IPS-15b (cell line): ENCODE results near the gene TERT.
"Not testable (repeated sequence)": the region's sequence is repeated elsewhere in the genome, so short reads cannot be mapped to it uniquely, and the experiment has no call there.

Source experiments
- H3K27me3 ChIP-seq: one replicate; pipeline ENCODE4 v1.6.1; 2013; ENCODE audit warnings: low read length; ENCODE audit not compliant: control insufficient read depth, insufficient read depth
- H3K36me3 ChIP-seq: one replicate; pipeline ENCODE4 v1.6.1; 2013; ENCODE audit warnings: low read length; ENCODE audit not compliant: control insufficient read depth, insufficient read depth
- H3K4me1 ChIP-seq: one replicate; pipeline ENCODE4 v1.6.1; 2013; ENCODE audit warnings: mild to moderate bottlenecking, low read length; ENCODE audit not compliant: control insufficient read depth, insufficient read depth
- H3K4me3 ChIP-seq: one replicate; pipeline ENCODE4 v1.5.1; 2013; ENCODE audit warnings: low read depth, low read length
- H3K9ac ChIP-seq: one replicate; pipeline ENCODE4 v1.6.1; 2013; ENCODE audit warnings: low read depth, mild to moderate bottlenecking, low read length
- H3K9me3 ChIP-seq: one replicate; pipeline ENCODE4 v1.6.1; 2013; ENCODE audit warnings: mild to moderate bottlenecking, low read length; ENCODE audit not compliant: control insufficient read depth, insufficient read depth

Gene TERT

DNA sequence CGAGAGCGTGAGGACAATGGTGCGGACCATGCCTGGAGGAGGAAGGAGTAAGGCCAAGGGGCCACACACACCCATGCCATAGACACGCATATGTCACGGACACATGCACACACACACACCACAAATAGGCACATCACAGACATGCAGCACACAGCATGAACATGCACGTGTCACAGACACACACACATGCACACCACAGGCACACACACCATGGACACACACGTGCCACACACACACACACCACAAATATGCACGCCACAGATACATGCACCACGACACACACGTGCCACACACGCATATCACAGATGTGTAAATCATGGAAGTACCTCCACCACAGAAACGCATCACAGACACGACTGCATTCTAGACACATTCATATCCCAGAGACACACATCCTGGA, 16.7 kb downstream of the TERT start:
- peaks cover 27% of the 10 kb centered on the region for H3K36me3 ChIP-seq
- H3K4me1 ChIP-seq, result no peaks in the 10 kb centered on the region
- H3K9me3 ChIP-seq, result no peaks in the 10 kb centered on the region
- no peaks in the 10 kb centered on the region for H3K27me3 ChIP-seq
- H3K4me3 ChIP-seq, result no peak overlapping the region
- H3K9ac ChIP-seq, result no peak overlapping the region

- Histone ChIP-seq H3K9ac (no peak overlapping the region), H3K36me3 (peaks cover 24% of the 10 kb centered on the region), H3K4me1 (no peaks in the 10 kb centered on the region), H3K9me3 (no peaks in the 10 kb centered on the region), H3K27me3 (no peaks in the 10 kb centered on the region), H3K4me3 (no peak overlapping the region)
Measured at GRCh38 chr5:1277781-1278180, 17.1 kb downstream of the TERT start.

DNA sequence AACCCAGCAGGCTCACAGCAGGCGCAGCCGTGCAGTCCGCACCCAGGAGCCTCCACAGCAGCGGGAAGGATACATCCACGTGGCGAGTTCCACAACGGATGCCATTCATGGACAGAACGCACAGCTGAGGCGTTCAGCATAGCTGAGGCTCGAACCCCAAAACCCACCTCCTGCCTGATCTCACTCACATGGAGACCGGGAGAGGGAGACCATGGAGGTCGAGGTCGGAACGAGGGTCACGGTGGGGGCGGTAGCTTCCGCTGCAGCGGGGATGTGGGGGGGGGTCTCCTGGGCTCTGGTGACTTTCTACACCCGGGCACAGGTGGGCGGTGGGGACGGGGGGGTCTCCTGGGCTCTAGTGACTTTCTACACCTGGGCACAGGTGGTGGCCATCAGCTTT, 17.5 kb downstream of the TERT start:
- H3K4me1 ChIP-seq, result no peaks in the 10 kb centered on the region
- H3K36me3 ChIP-seq, result peaks cover 20% of the 10 kb centered on the region
- no peaks in the 10 kb centered on the region for H3K27me3 ChIP-seq
- H3K9ac ChIP-seq, result no peak overlapping the region
- no peak overlapping the region for H3K4me3 ChIP-seq
- H3K9me3 ChIP-seq, result no peaks in the 10 kb centered on the region

DNA sequence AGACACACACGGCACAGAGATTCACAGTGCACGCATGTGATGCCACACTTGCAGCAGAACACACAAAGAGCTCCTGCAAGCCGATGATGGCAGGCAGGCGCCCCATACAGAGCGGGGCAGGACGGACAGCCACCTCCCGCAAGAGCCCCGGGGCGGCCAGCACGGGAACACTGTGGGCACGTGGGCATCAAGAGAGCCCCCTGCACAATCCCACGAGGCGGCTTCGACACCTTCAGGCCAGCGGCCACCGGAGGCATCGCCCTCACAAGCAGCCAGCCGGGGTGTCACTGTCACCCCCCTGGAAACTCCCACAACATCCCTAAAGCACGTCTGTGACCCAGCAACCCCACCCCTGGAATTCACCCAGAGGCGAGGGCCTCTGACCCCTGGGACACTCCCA, 17.9 kb downstream of the TERT start:
- no peaks in the 10 kb centered on the region for H3K9me3 ChIP-seq
- peaks cover 19% of the 10 kb centered on the region for H3K36me3 ChIP-seq
- no peak overlapping the region for H3K4me3 ChIP-seq
- H3K9ac ChIP-seq, result no peak overlapping the region
- no peaks in the 10 kb centered on the region for H3K4me1 ChIP-seq
- H3K27me3 ChIP-seq, result no peaks in the 10 kb centered on the region

GRCh38 chr5:1275397-1276391, 19.2 kb downstream of the TERT start:
- not testable (repeated sequence) for H3K27me3 ChIP-seq, H3K4me3 ChIP-seq, H3K9me3 ChIP-seq, H3K4me1 ChIP-seq, H3K9ac ChIP-seq
- H3K36me3 ChIP-seq, result peaks cover 22% of the 10 kb centered on the region

GRCh38 chr5:1274471-1274870, 20.4 kb downstream of the TERT start:
- Histone ChIP-seq H3K4me3 (no peak overlapping the region), H3K36me3 (peaks cover 20% of the 10 kb centered on the region), H3K9ac (no peak overlapping the region), H3K4me1 (no peaks in the 10 kb centered on the region), H3K9me3 (no peaks in the 10 kb centered on the region), H3K27me3 (no peaks in the 10 kb centered on the region)

DNA sequence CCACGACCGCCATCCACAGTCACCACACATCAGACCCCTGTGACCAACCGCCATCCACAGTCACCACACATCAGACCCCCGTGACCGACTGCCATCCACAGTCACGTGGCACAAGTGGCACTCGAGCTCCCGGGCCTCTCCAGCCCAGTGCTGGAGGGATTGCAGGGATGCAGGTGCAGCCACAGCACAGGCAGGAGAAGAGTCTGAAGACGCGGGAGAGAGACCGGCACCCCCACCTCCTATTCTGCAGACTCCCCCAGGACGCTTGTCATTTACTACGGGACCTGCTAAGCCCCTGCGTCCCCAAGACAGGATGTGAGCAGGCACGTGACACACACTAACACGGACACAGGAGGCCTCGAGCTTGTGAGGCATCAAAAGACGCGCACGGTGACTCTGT, 21.1 kb downstream of the TERT start:
- no peaks in the 10 kb centered on the region for H3K4me1 ChIP-seq
- no peak overlapping the region for H3K9ac ChIP-seq
- H3K9me3 ChIP-seq, result no peaks in the 10 kb centered on the region
- peaks cover 18% of the 10 kb centered on the region for H3K36me3 ChIP-seq
- no peak overlapping the region for H3K4me3 ChIP-seq
- no peaks in the 10 kb centered on the region for H3K27me3 ChIP-seq

DNA sequence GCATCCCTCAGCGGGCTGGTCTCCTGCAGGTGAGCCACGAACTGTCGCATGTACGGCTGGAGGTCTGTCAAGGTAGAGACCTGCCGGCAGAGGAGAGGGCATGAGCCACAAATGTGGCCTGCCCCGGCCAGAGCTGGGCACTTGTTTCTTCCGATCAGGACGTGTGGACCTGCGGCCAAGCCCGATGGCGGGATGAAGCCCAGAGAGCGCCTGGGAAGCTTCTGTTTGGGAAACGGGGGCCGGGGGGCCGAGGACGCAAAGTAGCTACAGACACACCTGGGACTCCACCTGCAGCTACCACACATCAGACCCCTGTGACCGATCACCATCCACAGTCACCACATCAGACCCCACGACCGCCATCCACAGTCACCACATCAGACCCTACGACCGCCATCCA, 22.7 kb downstream of the TERT start:
- peaks cover 16% of the 10 kb centered on the region for H3K36me3 ChIP-seq
- no peaks in the 10 kb centered on the region for H3K27me3 ChIP-seq
- no peaks in the 10 kb centered on the region for H3K4me1 ChIP-seq
- H3K9ac ChIP-seq, result no peak overlapping the region
- no peak overlapping the region for H3K4me3 ChIP-seq
- H3K9me3 ChIP-seq, result no peaks in the 10 kb centered on the region

DNA sequence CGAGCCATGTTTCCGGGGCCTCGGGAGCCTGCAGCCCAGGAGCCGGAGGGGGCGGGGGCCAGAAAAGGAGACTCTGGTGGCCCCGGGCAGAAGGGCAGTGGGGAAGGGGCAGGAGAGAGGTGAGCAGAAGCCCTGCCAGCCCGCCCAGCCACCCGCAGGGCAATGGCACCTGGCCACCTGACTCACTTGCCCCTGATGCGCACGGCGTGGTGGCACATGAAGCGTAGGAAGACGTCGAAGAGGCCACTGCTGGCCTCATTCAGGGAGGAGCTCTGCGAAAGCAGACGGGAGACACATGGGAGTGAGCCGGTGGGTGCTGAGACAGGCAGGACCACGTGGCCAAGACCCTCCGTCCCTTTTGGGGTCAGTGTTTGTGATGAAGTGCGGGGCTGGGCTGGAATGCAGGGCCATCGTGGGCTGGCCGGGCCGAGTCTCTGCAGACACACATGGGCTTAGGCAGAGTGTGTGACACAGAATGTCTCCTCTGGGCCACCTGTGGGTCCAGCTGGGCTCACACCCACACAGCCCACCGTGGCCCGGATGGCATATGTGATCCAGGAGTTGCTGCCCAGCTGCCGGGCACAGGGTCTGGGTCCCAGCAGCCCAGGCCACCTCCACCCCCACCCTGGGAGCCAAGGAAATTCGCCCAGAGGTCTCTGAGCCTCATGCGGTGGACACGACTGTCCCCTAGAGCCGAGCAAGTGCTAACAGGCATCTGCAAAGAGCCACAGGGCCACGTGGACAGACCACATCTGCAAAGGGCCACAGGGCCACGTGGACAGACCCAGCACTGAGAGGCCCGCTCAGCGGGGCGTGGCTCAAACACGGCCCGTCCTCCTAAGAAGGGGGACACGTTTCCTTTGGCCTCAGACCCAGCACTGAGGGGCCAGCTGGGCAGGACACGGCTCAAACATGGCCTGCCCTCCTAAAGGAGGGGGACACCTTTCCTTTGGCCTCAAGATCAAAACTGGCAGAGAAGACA, 23.6 kb downstream of the TERT start:
- peaks cover 17% of the 10 kb centered on the region for H3K36me3 ChIP-seq

DNA sequence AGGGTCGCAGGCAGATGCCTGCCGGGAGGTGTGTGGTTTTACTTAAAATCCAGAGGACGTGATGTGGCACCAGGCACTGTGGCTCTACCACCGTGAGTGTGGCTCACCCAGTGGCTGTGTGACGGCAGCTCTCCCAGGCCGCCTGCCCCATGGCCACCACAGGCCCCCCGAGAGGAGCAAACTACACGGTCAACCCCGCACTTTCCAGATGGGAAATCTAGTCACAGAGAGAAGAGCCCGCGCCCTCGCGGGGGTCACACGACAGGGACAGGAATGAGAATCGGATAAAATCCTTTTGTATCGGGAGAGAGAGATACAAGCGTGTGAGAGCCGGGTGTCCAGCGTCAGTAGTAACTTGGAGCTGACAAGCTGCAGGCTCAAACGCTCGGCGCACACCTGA, 24.4 kb downstream of the TERT start:
- Histone ChIP-seq H3K27me3 (no peaks in the 10 kb centered on the region), H3K9me3 (no peaks in the 10 kb centered on the region), H3K4me3 (no peak overlapping the region), H3K36me3 (peaks cover 22% of the 10 kb centered on the region), H3K4me1 (no peaks in the 10 kb centered on the region), H3K9ac (no peak overlapping the region)

More for the DNA sequence above, 23.6 kb downstream of the TERT start:
- H3K4me3 ChIP-seq, result no peak overlapping the region
- no peaks in the 10 kb centered on the region for H3K9me3 ChIP-seq
- no peaks in the 10 kb centered on the region for H3K4me1 ChIP-seq
- no peak overlapping the region for H3K9ac ChIP-seq
- no peaks in the 10 kb centered on the region for H3K27me3 ChIP-seq

DNA sequence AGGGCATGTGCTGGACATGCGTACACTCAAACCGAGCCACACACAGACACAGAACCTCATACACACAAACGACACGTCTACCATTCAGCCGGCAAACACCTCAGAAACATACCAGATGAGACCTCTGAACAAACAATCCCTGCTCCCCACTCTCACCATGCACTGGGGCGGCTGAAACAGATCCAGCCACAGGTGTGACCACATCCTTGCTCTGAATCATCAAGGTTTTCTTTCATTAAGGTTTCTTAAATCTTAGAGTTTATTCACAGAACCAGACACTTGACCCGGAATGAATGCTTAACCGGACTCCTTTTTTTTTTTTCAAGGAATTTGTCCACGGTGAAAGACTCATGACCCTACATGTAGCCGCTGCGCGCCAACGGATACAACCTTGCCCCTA, 26.2 kb downstream of the TERT start:
- Histone ChIP-seq H3K4me3 (no peak overlapping the region), H3K4me1 (no peaks in the 10 kb centered on the region), H3K27me3 (no peaks in the 10 kb centered on the region), H3K36me3 (peaks cover 31% of the 10 kb centered on the region), H3K9me3 (no peaks in the 10 kb centered on the region), H3K9ac (no peak overlapping the region)
